Upper lobe of left lung (tissue), 6 donors: ENCODE results near the gene PARD3B. TPM values are rescaled to one million over a fixed set of nuclear protein-coding genes. Genes with fewer than 3 reads are reported as not detected.

Experiments used
- ATAC-seq, 2 donors: fragments of 200-7000 bp; cut with Tn5 transposase; one replicate each; pipeline ENCODE4 v1.9.1; 2022; ENCODE audit warnings: mild to moderate bottlenecking in 2 of 2, moderate library complexity in 2 of 2; ENCODE audit not compliant: low FRiP score in 2 of 2
- DNase-seq, 2 donors: peaks; one replicate each; pipeline ENCODE4 v3.0.0-alpha.2; 2019 to 2020
- H3K27ac ChIP-seq, 4 donors: fragments of 200-600 bp; sonication (generic); one replicate each; pipeline ENCODE4 v1.5.1; 2016 to 2019
- H3K27me3 ChIP-seq, 4 donors: fragments of 200-600 bp; sonication (generic); one replicate each; pipeline ENCODE4 v1.5.1; 2017 to 2019
- H3K36me3 ChIP-seq, 4 donors: fragments of 200-600 bp; sonication (generic); one replicate each; pipeline ENCODE4 v1.5.1; 2016 to 2019
- H3K4me1 ChIP-seq, 4 donors: fragments of 200-600 bp; sonication (generic); one replicate each; pipeline ENCODE4 v1.5.1; 2018 to 2019
- H3K4me3 ChIP-seq, 4 donors: fragments of 200-600 bp; sonication (generic); one replicate each; pipeline ENCODE4 v1.5.1; 2017 to 2019; ENCODE audit warnings: mild to moderate bottlenecking in 2 of 4, moderate library complexity in 1 of 4
- H3K9me3 ChIP-seq, 4 donors: fragments of 200-600 bp; sonication (generic); one replicate each; pipeline ENCODE4 v1.5.1; 2018 to 2019
- CTCF ChIP-seq, 6 experiments: fragments of 450-650 bp in 4 of 6; fragments of 200-600 bp in 2 of 6; sonication (generic) in 2 of 6; IDR thresholded peaks; one replicate each; pipeline ENCODE4 v1.5.1; 2016 to 2019; ENCODE audit warnings: antibody characterized with exemption in 6 of 6
- EP300 ChIP-seq, 4 donors: sonication (generic); formaldehyde crosslinking; IDR thresholded peaks; one replicate each; pipeline ENCODE4 v1.5.1; 2017; ENCODE audit warnings: antibody characterized with exemption in 4 of 4, control low read depth in 2 of 4
- POLR2A ChIP-seq, 4 donors: fragments of 450-650 bp; IDR thresholded peaks; one replicate each; pipeline ENCODE4 v1.5.1; 2016 to 2017; ENCODE audit warnings: antibody characterized with exemption in 4 of 4, mild to moderate bottlenecking in 2 of 4
- POLR2AphosphoS5 ChIP-seq, 2 donors: sonication (generic); formaldehyde crosslinking; IDR thresholded peaks; one replicate each; pipeline ENCODE4 v1.5.1; 2017; ENCODE audit warnings: antibody characterized with exemption in 2 of 2
- WGBS, 2 donors: methylation state at CpG; one replicate each; pipeline ENCODE4 v1.1.5; 2017 to 2018; 5-methylcytosine and 5-hydroxymethylcytosine counted together
- total RNA-seq, 6 donors: library from RNA; depleted of rRNA in 4 of 6; stranded (reverse); fragments of >200 nt in 4 of 6; gene quantifications; one replicate each; pipeline versions ENCODE4 v1.1.0 to v1.2.1, GENCODE V29; 2016 to 2021
- donor health status: DM: no; HTN: no; CAD: no; lungs with moderate emphysema.
- donor health status: DM: no; HTN: yes; CAD: no; lungs with severe emphysema.

Gene PARD3B
- total RNA-seq, 6 donors from 2014 or later: 17.8 to 44.9 (median 24.2) TPM

GRCh38 chr2:205411558-205411957, 866.3 kb downstream of the PARD3B start:
- Histone ChIP-seq H3K4me3 (no peak overlapping the region), H3K27ac (no peak overlapping the region), H3K4me1 (peaks cover 0 to 3% (median 0%) of the 10 kb centered on the region in 4 donors), H3K36me3 (no peaks in the 10 kb centered on the region), H3K27me3 (no peaks in the 10 kb centered on the region), H3K9me3 (no peaks in the 10 kb centered on the region)
- ATAC-seq (no peak), DNase-seq (no peak)
- no peak for TF ChIP-seq POLR2A (IDR thresholded peaks at IDR 0.05)
- WGBS, 2 donors: 75 to 86% methylated on average over 2 to 4 of the region's 4 CpGs

- no peak overlapping the region for H3K27ac ChIP-seq
- ATAC-seq (no peak), DNase-seq (no peak)
- no peaks in the 10 kb centered on the region for H3K9me3 ChIP-seq
- no peaks in the 10 kb centered on the region for H3K36me3 ChIP-seq
- WGBS, 2 donors: 70 to 76% methylated on average over 3 to 4 of the region's 4 CpGs
- TF ChIP-seq CTCF (IDR thresholded peaks at IDR 0.05): no peak
- no peak for TF ChIP-seq POLR2AphosphoS5 (IDR thresholded peaks at IDR 0.05)
- no peak for TF ChIP-seq POLR2A (IDR thresholded peaks at IDR 0.05)
- no peak for TF ChIP-seq EP300 (IDR thresholded peaks at IDR 0.05)
- no peaks in the 10 kb centered on the region for H3K27me3 ChIP-seq
- H3K4me1 ChIP-seq: no peaks in the 10 kb centered on the region
- H3K4me3 ChIP-seq: no peak overlapping the region
These were observed 879.1 kb downstream of the PARD3B start for GRCh38 chr2:205424326-205424725.

- 92 to 94% methylated on average over 2 of the region's 2 CpGs for WGBS, 2 donors
- H3K27ac ChIP-seq: no peak overlapping the region
- no peak for DNase-seq
- H3K4me1 ChIP-seq: no peaks in the 10 kb centered on the region
- H3K9me3 ChIP-seq: no peaks in the 10 kb centered on the region
- H3K4me3 ChIP-seq: no peak overlapping the region
- no peak for ATAC-seq
- TF ChIP-seq POLR2AphosphoS5 (IDR thresholded peaks at IDR 0.05): no peak
- TF ChIP-seq CTCF (IDR thresholded peaks at IDR 0.05): no peak
- TF ChIP-seq POLR2A (IDR thresholded peaks at IDR 0.05): no peak
- no peak for TF ChIP-seq EP300 (IDR thresholded peaks at IDR 0.05)
- H3K27me3 ChIP-seq: no peaks in the 10 kb centered on the region
- no peaks in the 10 kb centered on the region for H3K36me3 ChIP-seq
These were observed 879.8 kb downstream of the PARD3B start for GRCh38 chr2:205425102-205425501.

- Histone ChIP-seq H3K36me3 (no peaks in the 10 kb centered on the region), H3K9me3 (no peaks in the 10 kb centered on the region), H3K27ac (no peak overlapping the region), H3K27me3 (no peaks in the 10 kb centered on the region), H3K4me3 (no peak overlapping the region), H3K4me1 (no peaks in the 10 kb centered on the region)
- DNase-seq: no peak
- TF ChIP-seq EP300 (IDR thresholded peaks at IDR 0.05) (no peak), CTCF (IDR thresholded peaks at IDR 0.05) (no peak), POLR2AphosphoS5 (IDR thresholded peaks at IDR 0.05) (no peak), POLR2A (IDR thresholded peaks at IDR 0.05) (no peak)
- ATAC-seq: no peak
- 78 to 79% methylated on average over 3 of the region's 3 CpGs for WGBS, 2 donors
These were observed 881.8 kb downstream of the PARD3B start for GRCh38 chr2:205427112-205427511.

- H3K27me3 ChIP-seq: no peaks in the 10 kb centered on the region
- no peaks in the 10 kb centered on the region for H3K9me3 ChIP-seq
- ATAC-seq (no peak), DNase-seq (no peak)
- no peak overlapping the region for H3K27ac ChIP-seq
- TF ChIP-seq POLR2A (IDR thresholded peaks at IDR 0.05): no peak
- no peak for TF ChIP-seq EP300 (IDR thresholded peaks at IDR 0.05)
- TF ChIP-seq CTCF (IDR thresholded peaks at IDR 0.05): no peak
- TF ChIP-seq POLR2AphosphoS5 (IDR thresholded peaks at IDR 0.05): no peak
- H3K4me3 ChIP-seq: no peak overlapping the region
- WGBS, 2 donors: 84 to 89% methylated on average over 2 of the region's 2 CpGs
- no peaks in the 10 kb centered on the region for H3K4me1 ChIP-seq
- no peaks in the 10 kb centered on the region for H3K36me3 ChIP-seq
These were observed 883.5 kb downstream of the PARD3B start for GRCh38 chr2:205428811-205429210.
